A549 (cell line): Measurements from ENCODE around the gene CRYZL1. TPM values are rescaled to one million over a fixed set of nuclear protein-coding genes. Genes with fewer than 3 reads are reported as not detected.

Experiments
- ATAC-seq, 2 experiments: fragments of 200-7000 bp in 1 of 2; fragments of >200 bp in 1 of 2; cut with Nextera tagmentation in 1 of 2; cut with Tn5 transposase in 1 of 2; 3 replicates each; pipeline versions ENCODE4 v1.8.0 to v1.9.1; 2018 to 2020; ENCODE audit warnings: mild to moderate bottlenecking in 1 of 2, moderate library complexity in 1 of 2
- CTCF ChIA-PET: fragments of 300-600 bp; sonication (Branson Sonifier 250); formaldehyde crosslinking; extraction: SDS; loops from one replicate; lab custom pipeline; 2021; ENCODE audit warnings: antibody characterized with exemption, inconsistent platforms; lab: Yijun Ruan, JAX
- POLR2A ChIA-PET: fragments of 350-600 bp; formaldehyde crosslinking; extraction: SDS; loops from one replicate; lab custom pipeline; 2021; ENCODE audit warnings: antibody characterized with exemption, inconsistent platforms; lab: Yijun Ruan, JAX
- DNase-seq, 2 experiments: peaks; one replicate each; pipeline versions ENCODE4 v3.0.0 to v3.0.0-alpha.2; 2011 to 2016; ENCODE audit warnings: low read depth in 1 of 2, low spot score in 1 of 2
- FAIRE-seq: peaks from 2 replicates; lab custom pipeline; 2011; peaks lifted over from hg19 to GRCh38; lab: Jason Lieb, UNC
- H3K27ac ChIP-seq, 2 experiments: fragments of >200 bp; sonication (Bioruptor Twin); formaldehyde crosslinking; 3 replicates each; pipeline ENCODE4 v1.5.1; 2016 to 2017
- H3K4me1 ChIP-seq: fragments of >200 bp; sonication (Bioruptor Twin); formaldehyde crosslinking; 3 replicates; pipeline ENCODE4 v1.6.1; 2016
- H3K4me2 ChIP-seq: fragments of >200 bp; sonication (Bioruptor Twin); formaldehyde crosslinking; 3 replicates; pipeline ENCODE4 v1.6.1; 2016
- H3K4me3 ChIP-seq: fragments of >200 bp; sonication (Bioruptor Twin); formaldehyde crosslinking; 3 replicates; pipeline ENCODE4 v1.5.1; 2016
- H3K9me3 ChIP-seq: fragments of >200 bp; sonication (Bioruptor Twin); formaldehyde crosslinking; 3 replicates; pipeline ENCODE4 v1.6.1; 2016
- ATOH8 ChIP-seq: fragments of 250-450 bp; sonication (Bioruptor Pico); IDR thresholded peaks from 2 replicates; pipeline ENCODE4 v1.5.0; 2020; ENCODE audit warnings: low read depth, mild to moderate bottlenecking, moderate library complexity
- CEBPB ChIP-seq, 2 experiments: fragments of >200 bp in 1 of 2; sonication (Bioruptor Twin) in 1 of 2; formaldehyde crosslinking in 1 of 2; IDR thresholded peaks; 2 replicates each; pipeline ENCODE4 v1.6.1; 2012 to 2016
- CHD4 ChIP-seq: fragments of 200-600 bp; sonication (generic); IDR thresholded peaks from 2 replicates; pipeline ENCODE4 v1.6.1; 2016; ENCODE audit warnings: antibody characterized with exemption, mild to moderate bottlenecking, borderline replicate concordance
- CTCF ChIP-seq: fragments of >200 bp; sonication (Bioruptor Twin); formaldehyde crosslinking; IDR thresholded peaks from 3 replicates; pipeline ENCODE4 v1.5.1; 2016
- E2F6 ChIP-seq: IDR thresholded peaks from 2 replicates; pipeline ENCODE4 v1.6.1; 2012; ENCODE audit warnings: low read depth, borderline replicate concordance
- EHF ChIP-seq: fragments of 250-450 bp; sonication (Bioruptor Pico); IDR thresholded peaks from 2 replicates; pipeline ENCODE4 v1.5.0; 2020; ENCODE audit warnings: mild to moderate bottlenecking
- EHMT2 ChIP-seq: fragments of 200-600 bp; sonication (generic); IDR thresholded peaks from 2 replicates; pipeline ENCODE4 v1.6.1; 2016; ENCODE audit warnings: antibody characterized with exemption, low read depth, mild to moderate bottlenecking, moderate library complexity
- ELK1 ChIP-seq: fragments of 150-350 bp; IDR thresholded peaks from 2 replicates; pipeline ENCODE4 v1.6.1; 2014; ENCODE audit warnings: low read depth, mild to moderate bottlenecking, low read length
- ESRRA ChIP-seq: fragments of 150-350 bp; IDR thresholded peaks from 2 replicates; pipeline ENCODE4 v1.6.1; 2014; ENCODE audit warnings: mild to moderate bottlenecking, low read length, borderline replicate concordance
- FOXS1 ChIP-seq: fragments of 250-450 bp; sonication (Bioruptor Pico); IDR thresholded peaks from 2 replicates; pipeline ENCODE4 v1.5.0; 2020; ENCODE audit warnings: mild to moderate bottlenecking, moderate library complexity
- HEYL ChIP-seq: fragments of 250-450 bp; sonication (Bioruptor Pico); IDR thresholded peaks from 2 replicates; pipeline ENCODE4 v1.8.0; 2021; ENCODE audit warnings: mild to moderate bottlenecking, moderate library complexity
- HOXA7 ChIP-seq: fragments of 250-450 bp; sonication (Bioruptor Pico); IDR thresholded peaks from 2 replicates; pipeline ENCODE4 v1.5.0; 2020; ENCODE audit warnings: mild to moderate bottlenecking, moderate library complexity
- JUN ChIP-seq, 2 experiments: fragments of >200 bp; sonication (Bioruptor Twin); formaldehyde crosslinking; IDR thresholded peaks; 2 replicates in 1 of 2; 3 replicates in 1 of 2; pipeline ENCODE4 v1.6.1; 2016 to 2017
- MAX ChIP-seq: IDR thresholded peaks from 2 replicates; pipeline ENCODE4 v1.6.1; 2012
- MYC ChIP-seq: IDR thresholded peaks from 2 replicates; pipeline ENCODE4 v1.6.1; 2012; ENCODE audit warnings: mild to moderate bottlenecking, inconsistent platforms, low read length, improper control_type of control experiment, borderline replicate concordance
- NFE2L2 ChIP-seq: fragments of 150-350 bp; conservative IDR thresholded peaks from 2 replicates; pipeline ENCODE4 v1.6.1; 2014; ENCODE audit warnings: low read length
- NPAS2 ChIP-seq: fragments of 250-450 bp; sonication (Bioruptor Pico); IDR thresholded peaks from 2 replicates; pipeline ENCODE4 v1.8.0; 2022; ENCODE audit warnings: mild to moderate bottlenecking, moderate library complexity, borderline replicate concordance
- PHF8 ChIP-seq: fragments of 200-600 bp; sonication (generic); IDR thresholded peaks from 2 replicates; pipeline ENCODE4 v1.6.1; 2016; ENCODE audit warnings: low read depth, mild to moderate bottlenecking, antibody characterized with exemption, moderate library complexity, borderline replicate concordance
- POLR2A ChIP-seq: IDR thresholded peaks from 2 replicates; pipeline ENCODE4 v1.6.1; 2012; ENCODE audit warnings: mild to moderate bottlenecking, low read length
- RARB ChIP-seq: fragments of 250-450 bp; sonication (Bioruptor Pico); IDR thresholded peaks from 2 replicates; pipeline ENCODE4 v1.8.0; 2021; ENCODE audit warnings: mild to moderate bottlenecking, moderate library complexity
- RCOR1 ChIP-seq: fragments of 150-350 bp; IDR thresholded peaks from 2 replicates; pipeline ENCODE4 v1.6.1; 2014; ENCODE audit warnings: antibody characterized with exemption, low read length, low read depth
- SMC3 ChIP-seq: fragments of >200 bp; sonication (Bioruptor Twin); formaldehyde crosslinking; IDR thresholded peaks from 3 replicates; pipeline ENCODE4 v1.6.1; 2018; ENCODE audit warnings: inconsistent platforms
- SREBF2 ChIP-seq: fragments of 450-650 bp; IDR thresholded peaks from 2 replicates; pipeline ENCODE4 v1.6.1; 2014; ENCODE audit warnings: mild to moderate bottlenecking, moderate library complexity
- TFCP2L1 ChIP-seq: fragments of 250-450 bp; sonication (Bioruptor Pico); IDR thresholded peaks from 2 replicates; pipeline ENCODE4 v1.5.0; 2021; ENCODE audit warnings: mild to moderate bottlenecking
- USF2 ChIP-seq: fragments of 450-650 bp; IDR thresholded peaks from 2 replicates; pipeline ENCODE4 v1.6.1; 2014; ENCODE audit warnings: antibody characterized with exemption
- WGBS: methylation state at CpG from one replicate; pipeline ENCODE4 v1.1.6; 2017; ENCODE audit errors: missing lambda C conversion rate; 5-methylcytosine and 5-hydroxymethylcytosine counted together
- polyA plus RNA-seq, 4 experiments: library from polyadenylated mRNA; depleted of rRNA in 3 of 4; stranded (reverse); fragments of >200 nt; fragmentation: RNase III in 1 of 4; extraction: RNeasy Plus Mini Kit Qiagen cat#74134 plus additional on column Dnase treatment in 1 of 4; gene quantifications; 2 replicates in 3 of 4; 3 replicates in 1 of 4; pipeline ENCODE4 v1.2.3, GENCODE V29; 2011 to 2017

CRYZL1 gene
- polyA plus RNA-seq, 2 of the 4 experiments (the other 2 are of a cell fraction), result 15.2 to 38.9 TPM

GRCh38 chr21:33572350-33572749, 69.2 kb downstream of the CRYZL1 start:
- no peak for ATAC-seq
- H3K27ac ChIP-seq, result no peak overlapping the region
- no peak for TF ChIP-seq PHF8
- no peak for TF ChIP-seq ESRRA
- TF ChIP-seq JUN (IDR thresholded peaks at IDR 0.05), result no peak
- no peak for TF ChIP-seq SMC3
- no peak for TF ChIP-seq TFCP2L1 (CRISPR knock-in tag)
- no peak for TF ChIP-seq ELK1
- no peak for TF ChIP-seq HEYL
- no peak for TF ChIP-seq NPAS2
- TF ChIP-seq HOXA7, result no peak
- TF ChIP-seq NFE2L2, result no peak
- TF ChIP-seq USF2, result no peak
- TF ChIP-seq CHD4, result no peak
- CTCF ChIA-PET, result interaction anchor here (1.0 kb wide), 1 partner anchor 33 kb away, joined by 4 read pairs; no protein-coding TSS in a partner anchor
- H3K4me3 ChIP-seq, result no peak overlapping the region
- H3K9me3 ChIP-seq, result no peaks in the 10 kb centered on the region
- FAIRE-seq, result no peak
- DNase-seq, result no peak
- no peak overlapping the region for H3K4me2 ChIP-seq
- WGBS, result 65% methylated on average over 3 of the region's 3 CpGs
- H3K4me1 ChIP-seq, result peaks cover 16% of the 10 kb centered on the region; the same call in 2 of the 3 replicates
- POLR2A ChIA-PET, result no interaction called here

- Histone ChIP-seq H3K4me1 (no peaks in the 10 kb centered on the region), H3K4me3 (no peak overlapping the region), H3K9me3 (no peaks in the 10 kb centered on the region), H3K27ac (no peak overlapping the region), H3K4me2 (no peak overlapping the region)
- FAIRE-seq (no peak), DNase-seq (no peak), ATAC-seq (no peak; a peak in 1 of 6 replicates)
- TF ChIP-seq E2F6 (no peak), MAX (no peak), SREBF2 (no peak), HEYL (no peak), HOXA7 (no peak), EHMT2 (no peak), EHF (CRISPR knock-in tag) (no peak)
- POLR2A ChIA-PET, result no interaction called here
- 93% methylated on average over 5 of the region's 5 CpGs for WGBS
- CTCF ChIA-PET, result interaction anchor here (0.8 to 1.3 kb wide), 2 partner anchors 14 to 19 kb away, joined by 3 to 4 read pairs; no protein-coding TSS in a partner anchor
Measured at GRCh38 chr21:33569991-33570390, 71.5 kb downstream of the CRYZL1 start.

- no peak for ATAC-seq
- Histone ChIP-seq H3K27ac (no peak overlapping the region), H3K4me1 (no peaks in the 10 kb centered on the region), H3K9me3 (no peaks in the 10 kb centered on the region), H3K4me2 (no peak overlapping the region), H3K4me3 (no peak overlapping the region)
- ChIA-PET CTCF (no interaction called here), POLR2A (interaction anchor here (0.8 kb wide), 1 partner anchor 20 kb away, joined by 3 read pairs; the partner anchor contains the start of gene DONSON)
- TF ChIP-seq FOXS1 (CRISPR knock-in tag), result no peak
- no peak for TF ChIP-seq CHD4
- TF ChIP-seq POLR2A, result no peak
- TF ChIP-seq RCOR1, result no peak
- no peak for TF ChIP-seq RARB (CRISPR knock-in tag)
- no peak for TF ChIP-seq CTCF
- TF ChIP-seq ATOH8 (CRISPR knock-in tag), result no peak
- TF ChIP-seq MYC, result no peak
- TF ChIP-seq CEBPB (IDR thresholded peaks at IDR 0.05), result no peak
- DNase-seq, result no peak
- WGBS, result 62% methylated on average over 2 of the region's 2 CpGs
- FAIRE-seq, result no peak
Measured at GRCh38 chr21:33568448-33568847, 73.1 kb downstream of the CRYZL1 start.
